Measurements from ENCODE around the gene OR2J2. TPM values are rescaled to one million over a fixed set of nuclear protein-coding genes. Genes with fewer than 3 reads are reported as not detected.
"Not testable (repeated sequence)": the region's sequence is repeated elsewhere in the genome, so short reads cannot be mapped to it uniquely, and the experiment has no call there.

Gene OR2J2
- total and polyA plus RNA-seq, 4 donors, result not detected

DNA sequence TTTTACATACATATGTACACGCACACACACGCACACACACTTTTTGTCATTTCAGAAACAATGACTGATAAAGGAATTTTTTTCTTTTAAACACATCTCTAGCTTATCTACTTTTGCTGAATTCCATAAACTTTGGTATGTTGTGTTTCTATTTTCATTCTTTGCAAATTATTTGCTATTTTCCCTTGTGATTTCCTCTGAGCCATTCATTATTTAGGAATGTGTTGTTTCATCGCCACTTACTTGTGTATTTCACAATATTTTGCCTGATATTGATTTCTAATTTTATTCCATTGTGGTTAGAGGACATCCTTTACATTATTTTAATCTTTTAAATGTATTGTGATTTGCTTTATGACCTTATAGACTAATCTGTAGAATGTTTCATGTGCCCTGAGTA, 23.6 kb upstream of the OR2J2 start:
- no peaks in the 10 kb centered on the region for H3K36me3 ChIP-seq (ENCODE audit: control insufficient read depth in 4 of 4, insufficient read depth in 4 of 4, low read length in 4 of 4)
- no peak overlapping the region for H3K9ac ChIP-seq (ENCODE audit: insufficient read depth in 1 of 2, low read length in 2 of 2)
- H3K4me3 ChIP-seq, result no peak overlapping the region
- H3K4me1 ChIP-seq (ENCODE audit: control insufficient read depth in 5 of 5, insufficient read depth in 5 of 5, low read length in 5 of 5), result no peaks in the 10 kb centered on the region
- H3K27me3 ChIP-seq (ENCODE audit: control insufficient read depth in 3 of 3, insufficient read depth in 3 of 3, low read length in 2 of 3), result no peaks in the 10 kb centered on the region
- no peak for ATAC-seq (ENCODE audit: insufficient read depth, low FRiP score)
- peaks cover 0 to 2% (median 0%) of the 10 kb centered on the region in 4 donors for H3K9me3 ChIP-seq (ENCODE audit: control insufficient read depth in 4 of 4, insufficient read depth in 3 of 4, low read length in 3 of 4)
- no peak for DNase-seq
- TF ChIP-seq, protein P1, sequence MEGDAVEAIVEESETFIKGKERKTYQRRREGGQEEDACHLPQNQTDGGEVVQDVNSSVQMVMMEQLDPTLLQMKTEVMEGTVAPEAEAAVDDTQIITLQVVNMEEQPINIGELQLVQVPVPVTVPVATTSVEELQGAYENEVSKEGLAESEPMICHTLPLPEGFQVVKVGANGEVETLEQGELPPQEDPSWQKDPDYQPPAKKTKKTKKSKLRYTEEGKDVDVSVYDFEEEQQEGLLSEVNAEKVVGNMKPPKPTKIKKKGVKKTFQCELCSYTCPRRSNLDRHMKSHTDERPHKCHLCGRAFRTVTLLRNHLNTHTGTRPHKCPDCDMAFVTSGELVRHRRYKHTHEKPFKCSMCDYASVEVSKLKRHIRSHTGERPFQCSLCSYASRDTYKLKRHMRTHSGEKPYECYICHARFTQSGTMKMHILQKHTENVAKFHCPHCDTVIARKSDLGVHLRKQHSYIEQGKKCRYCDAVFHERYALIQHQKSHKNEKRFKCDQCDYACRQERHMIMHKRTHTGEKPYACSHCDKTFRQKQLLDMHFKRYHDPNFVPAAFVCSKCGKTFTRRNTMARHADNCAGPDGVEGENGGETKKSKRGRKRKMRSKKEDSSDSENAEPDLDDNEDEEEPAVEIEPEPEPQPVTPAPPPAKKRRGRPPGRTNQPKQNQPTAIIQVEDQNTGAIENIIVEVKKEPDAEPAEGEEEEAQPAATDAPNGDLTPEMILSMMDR (IDR thresholded peaks at IDR 0.05; ENCODE audit: control extremely low read depth, extremely low read depth), result no peak
- WGBS, 2 donors, result 94 to 95% methylated on average over 3 of the region's 3 CpGs
- no peak overlapping the region for H3K27ac ChIP-seq (ENCODE audit: low read depth in 1 of 2, low read length in 1 of 2)

DNA sequence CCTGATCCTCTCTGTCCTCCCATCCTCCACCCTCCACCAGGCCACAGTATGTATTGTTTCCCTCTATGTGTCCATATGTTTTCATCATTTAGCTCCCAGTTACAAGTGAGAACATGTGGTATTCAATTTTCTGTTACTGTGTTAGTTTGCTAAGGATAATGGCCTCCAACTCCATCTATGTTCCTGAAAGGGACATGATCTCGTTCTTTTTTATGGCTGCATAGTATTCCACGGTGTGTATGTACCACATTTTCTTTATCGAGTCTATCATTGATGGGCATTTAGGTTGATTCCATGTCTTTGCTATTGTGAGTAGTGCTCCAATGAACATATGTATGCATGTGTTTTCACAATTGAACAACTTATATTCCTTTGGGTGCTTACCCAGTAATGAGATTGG, 21.3 kb upstream of the OR2J2 start:
- not testable (repeated sequence) for ATAC-seq (ENCODE audit: insufficient read depth, low FRiP score); H3K27ac ChIP-seq (ENCODE audit: low read depth in 1 of 2, low read length in 1 of 2); H3K9me3 ChIP-seq (ENCODE audit: control insufficient read depth in 4 of 4, insufficient read depth in 3 of 4, low read length in 3 of 4); H3K9ac ChIP-seq (ENCODE audit: insufficient read depth in 1 of 2, low read length in 2 of 2); DNase-seq; H3K4me1 ChIP-seq (ENCODE audit: control insufficient read depth in 5 of 5, insufficient read depth in 5 of 5, low read length in 5 of 5); H3K4me3 ChIP-seq; H3K36me3 ChIP-seq (ENCODE audit: control insufficient read depth in 4 of 4, insufficient read depth in 4 of 4, low read length in 4 of 4); H3K27me3 ChIP-seq (ENCODE audit: control insufficient read depth in 3 of 3, insufficient read depth in 3 of 3, low read length in 2 of 3)
- 71 to 87% methylated on average over 3 of the region's 3 CpGs for whole genome bisulfite sequencing, 2 donors

DNA sequence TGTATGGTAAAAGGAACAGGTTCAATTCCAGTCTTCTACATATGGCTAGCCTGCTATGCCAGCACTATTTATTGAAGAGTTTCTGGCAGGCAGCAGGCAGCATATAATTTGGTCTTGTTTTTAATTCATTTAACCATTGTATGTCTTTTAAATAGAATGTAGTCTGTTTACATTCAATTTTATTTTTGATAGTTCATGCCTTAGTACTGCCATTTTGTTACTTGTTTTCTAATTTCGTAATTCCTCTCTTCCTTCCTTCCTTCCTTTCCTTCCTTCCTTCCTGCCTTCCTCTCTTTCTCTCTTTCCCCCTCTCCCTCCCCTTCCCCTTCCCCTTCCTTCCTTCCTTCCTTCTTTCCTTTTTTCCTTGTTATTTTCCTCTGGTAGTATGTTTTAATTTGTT, 17.6 kb upstream of the OR2J2 start:
- Histone ChIP-seq H3K4me3 (no peak overlapping the region), H3K9ac (ENCODE audit: insufficient read depth in 1 of 2, low read length in 2 of 2) (no peak overlapping the region), H3K27me3 (ENCODE audit: control insufficient read depth in 3 of 3, insufficient read depth in 3 of 3, low read length in 2 of 3) (no peaks in the 10 kb centered on the region), H3K36me3 (ENCODE audit: control insufficient read depth in 4 of 4, insufficient read depth in 4 of 4, low read length in 4 of 4) (no peaks in the 10 kb centered on the region), H3K27ac (ENCODE audit: low read depth in 1 of 2, low read length in 1 of 2) (no peak overlapping the region), H3K9me3 (ENCODE audit: control insufficient read depth in 4 of 4, insufficient read depth in 3 of 4, low read length in 3 of 4) (no peaks in the 10 kb centered on the region), H3K4me1 (ENCODE audit: control insufficient read depth in 5 of 5, insufficient read depth in 5 of 5, low read length in 5 of 5) (no peaks in the 10 kb centered on the region)
- 62 to 69% methylated on average over 1 of the region's 1 CpG for WGBS, 2 donors
- DNase-seq (no peak), ATAC-seq (ENCODE audit: insufficient read depth, low FRiP score) (no peak)
- TF ChIP-seq, protein P1 (IDR thresholded peaks at IDR 0.05; ENCODE audit: control extremely low read depth, extremely low read depth), result no peak

- H3K9me3 ChIP-seq (ENCODE audit: control insufficient read depth in 4 of 4, insufficient read depth in 3 of 4, low read length in 3 of 4); H3K4me3 ChIP-seq; ATAC-seq (ENCODE audit: insufficient read depth, low FRiP score); H3K9ac ChIP-seq (ENCODE audit: insufficient read depth in 1 of 2, low read length in 2 of 2); DNase-seq; H3K36me3 ChIP-seq (ENCODE audit: control insufficient read depth in 4 of 4, insufficient read depth in 4 of 4, low read length in 4 of 4); H3K27ac ChIP-seq (ENCODE audit: low read depth in 1 of 2, low read length in 1 of 2); H3K4me1 ChIP-seq (ENCODE audit: control insufficient read depth in 5 of 5, insufficient read depth in 5 of 5, low read length in 5 of 5); H3K27me3 ChIP-seq (ENCODE audit: control insufficient read depth in 3 of 3, insufficient read depth in 3 of 3, low read length in 2 of 3): not testable (repeated sequence)
- 53 to 72% methylated on average over 1 of the region's 1 CpG for WGBS, 2 donors
These were observed 15.5 kb upstream of the OR2J2 start for GRCh38 chr6:29155182-29155581.

GRCh38 chr6:29159922-29160321, 10.8 kb upstream of the OR2J2 start:
- not testable (repeated sequence) for H3K4me3 ChIP-seq; H3K27ac ChIP-seq (ENCODE audit: low read depth in 1 of 2, low read length in 1 of 2); H3K4me1 ChIP-seq (ENCODE audit: control insufficient read depth in 5 of 5, insufficient read depth in 5 of 5, low read length in 5 of 5); H3K9ac ChIP-seq (ENCODE audit: insufficient read depth in 1 of 2, low read length in 2 of 2); DNase-seq; H3K9me3 ChIP-seq (ENCODE audit: control insufficient read depth in 4 of 4, insufficient read depth in 3 of 4, low read length in 3 of 4); H3K27me3 ChIP-seq (ENCODE audit: control insufficient read depth in 3 of 3, insufficient read depth in 3 of 3, low read length in 2 of 3); H3K36me3 ChIP-seq (ENCODE audit: control insufficient read depth in 4 of 4, insufficient read depth in 4 of 4, low read length in 4 of 4); ATAC-seq (ENCODE audit: insufficient read depth, low FRiP score)
- 95% methylated on average over 19 to 23 of the region's 29 CpGs for WGBS, 2 donors

DNA sequence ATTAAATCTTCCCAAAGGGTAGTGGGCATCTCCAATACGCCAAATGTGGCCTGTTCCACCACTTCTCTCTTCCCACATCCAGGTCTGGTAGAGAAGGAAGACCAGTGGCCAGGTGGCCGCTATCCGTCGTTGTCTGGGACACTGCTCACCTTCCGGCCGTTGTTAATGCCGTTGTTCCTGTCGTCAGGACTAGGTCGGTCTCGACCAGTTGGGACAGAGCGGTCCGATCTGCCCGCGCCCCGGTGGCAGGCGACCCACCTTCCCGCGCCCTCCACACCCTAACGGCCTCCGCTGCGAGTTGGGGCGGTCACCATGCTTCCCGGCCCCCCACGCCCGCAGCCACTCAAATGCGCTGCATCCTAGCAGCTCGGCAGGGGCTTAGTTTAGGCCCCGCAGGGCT, 5.1 kb upstream of the OR2J2 start:
- not testable (repeated sequence) for H3K27ac ChIP-seq (ENCODE audit: low read depth in 1 of 2, low read length in 1 of 2); H3K9ac ChIP-seq (ENCODE audit: insufficient read depth in 1 of 2, low read length in 2 of 2); H3K27me3 ChIP-seq (ENCODE audit: control insufficient read depth in 3 of 3, insufficient read depth in 3 of 3, low read length in 2 of 3); DNase-seq; H3K36me3 ChIP-seq (ENCODE audit: control insufficient read depth in 4 of 4, insufficient read depth in 4 of 4, low read length in 4 of 4); H3K9me3 ChIP-seq (ENCODE audit: control insufficient read depth in 4 of 4, insufficient read depth in 3 of 4, low read length in 3 of 4); H3K4me1 ChIP-seq (ENCODE audit: control insufficient read depth in 5 of 5, insufficient read depth in 5 of 5, low read length in 5 of 5); ATAC-seq (ENCODE audit: insufficient read depth, low FRiP score); H3K4me3 ChIP-seq
- 91 to 95% methylated on average over 15 to 23 of the region's 28 CpGs for WGBS, 2 donors

Data from lung (tissue), 12 donors.